ENCODE measurements around the gene MOBP.

DNA sequence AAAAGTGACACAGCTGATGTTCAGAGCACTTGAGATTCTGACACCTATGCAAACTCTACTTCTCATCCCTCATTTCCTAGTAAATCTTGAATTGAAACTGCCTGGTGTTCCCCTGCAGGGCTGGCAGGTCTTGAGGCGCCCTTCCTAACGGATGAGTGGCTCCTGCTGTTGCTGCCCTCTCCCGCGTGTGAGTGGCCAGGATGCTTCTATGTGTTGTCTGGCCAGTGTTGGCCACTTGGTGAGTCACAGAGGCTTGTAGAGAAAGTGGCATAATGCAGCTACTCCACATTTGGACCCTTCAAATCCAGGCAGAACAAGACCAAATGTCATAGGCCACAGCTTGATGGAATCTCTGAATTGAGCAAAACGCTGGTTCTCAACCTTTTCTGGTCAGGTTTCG, 63.6 kb downstream of the MOBP start:
- TF ChIP-seq POLR2A (IDR thresholded peaks at IDR 0.05; ENCODE audit: low read depth, low read length) (no peak), TAF1 (IDR thresholded peaks at IDR 0.05; ENCODE audit: borderline replicate concordance, low read depth, low read length) (no peak)

All from GM12892 (cell line).